DMS79 treated with DMSO at 0.1 percent for 48 hours (cell line): ENCODE measurements around the gene UBL4A.

Source experiments
- DNase-seq: peaks from one replicate; lab custom pipeline; 2025; lab: John Stamatoyannopoulos, UW

UBL4A gene

GRCh38 chrX:154486396-154487207 lies at the start of gene UBL4A:
Gene UBL4A, minus strand, starts transcription at chrX:154486615. Its CDS starts 31 bp downstream, at chrX:154486584.
- DNase-seq: peak; percentile 21

- DNase-seq: no peak
These were observed 49.5 kb upstream of the UBL4A start for GRCh38 chrX:154535892-154536291.

GRCh38 chrX:154534526-154535322 lies 48.3 kb upstream of the UBL4A start:
- peak; percentile 50 for DNase-seq

GRCh38 chrX:154532690-154533089 lies 46.3 kb upstream of the UBL4A start:
- DNase-seq: no peak

GRCh38 chrX:154531626-154532025 lies 45.2 kb upstream of the UBL4A start:
- no peak for DNase-seq

- no peak for DNase-seq
These were observed 43.9 kb upstream of the UBL4A start for GRCh38 chrX:154530286-154530685.

- DNase-seq: no peak
These were observed 42.8 kb upstream of the UBL4A start for GRCh38 chrX:154529206-154529612.

- DNase-seq: peak; percentile 74
These were observed 40.7 kb upstream of the UBL4A start for GRCh38 chrX:154526901-154527675.

- no peak for DNase-seq
These were observed 39.4 kb upstream of the UBL4A start for GRCh38 chrX:154525606-154526490.

GRCh38 chrX:154519389-154519788 lies 33.0 kb upstream of the UBL4A start:
- no peak for DNase-seq

GRCh38 chrX:154517101-154517781 lies 30.8 kb upstream of the UBL4A start:
- DNase-seq: no peak

- DNase-seq: no peak
These were observed 30.3 kb upstream of the UBL4A start for GRCh38 chrX:154516656-154517100.

GRCh38 chrX:154515966-154516655 lies 29.7 kb upstream of the UBL4A start, which contains the start of gene FAM3A:
Gene FAM3A, minus strand, starts transcription at chrX:154516232. Its CDS starts 460 bp downstream, at chrX:154515772.
- peak; percentile 76 for DNase-seq

GRCh38 chrX:154515090-154515965 lies 28.9 kb upstream of the UBL4A start:
- peak; percentile 24 for DNase-seq

- no peak for DNase-seq
These were observed 27.3 kb upstream of the UBL4A start for GRCh38 chrX:154513716-154514115.

- no peak for DNase-seq
These were observed 26.6 kb upstream of the UBL4A start for GRCh38 chrX:154512879-154513553.

GRCh38 chrX:154511761-154512160 lies 25.3 kb upstream of the UBL4A start:
- DNase-seq: no peak

- DNase-seq: no peak
These were observed 23.0 kb upstream of the UBL4A start for GRCh38 chrX:154509455-154509854.
